Measurements from ENCODE around the gene GAD1.

The GAD1 gene

DNA sequence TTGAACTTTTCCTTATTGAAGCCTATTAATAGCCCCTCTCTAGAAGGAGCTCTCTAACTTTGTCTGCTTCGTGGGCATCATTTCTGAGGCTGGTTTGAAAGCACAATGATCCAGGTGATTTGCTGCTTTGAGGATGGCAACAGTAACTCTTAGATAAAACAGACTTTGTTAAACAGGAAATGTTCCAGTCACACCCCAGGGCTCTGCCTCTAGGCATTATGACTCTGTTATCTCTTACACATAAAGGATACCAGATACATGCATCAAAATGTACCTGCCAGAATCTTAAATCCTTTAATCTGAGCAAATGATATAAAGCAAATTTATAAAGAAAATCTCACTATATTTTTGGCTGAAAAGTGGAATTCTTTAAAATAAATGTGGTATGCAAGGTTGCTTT, 52.3 kb downstream of the GAD1 start:
- H3K4me1 ChIP-seq (ENCODE audit: control insufficient read depth, insufficient read depth, low read length), result no peaks in the 10 kb centered on the region

GRCh38 chr2:170869461-170869860, 52.8 kb downstream of the GAD1 start:
- no peaks in the 10 kb centered on the region for H3K27me3 ChIP-seq (ENCODE audit: control insufficient read depth, insufficient read depth, low read length)
- no peak overlapping the region for H3K27ac ChIP-seq (ENCODE audit: low read depth, low read length)
- no peak overlapping the region for H3K4me3 ChIP-seq (ENCODE audit: low read length)
- no peaks in the 10 kb centered on the region for H3K4me1 ChIP-seq (ENCODE audit: control insufficient read depth, insufficient read depth, low read length)
- H3K36me3 ChIP-seq (ENCODE audit: control insufficient read depth, insufficient read depth, low read length), result no peaks in the 10 kb centered on the region
- H3K9ac ChIP-seq (ENCODE audit: low read length), result no peak overlapping the region

More for the DNA sequence above, 52.3 kb downstream of the GAD1 start:
- Histone ChIP-seq H3K4me3 (ENCODE audit: low read length) (no peak overlapping the region), H3K36me3 (ENCODE audit: control insufficient read depth, insufficient read depth, low read length) (no peaks in the 10 kb centered on the region), H3K9ac (ENCODE audit: low read length) (no peak overlapping the region), H3K27me3 (ENCODE audit: control insufficient read depth, insufficient read depth, low read length) (no peaks in the 10 kb centered on the region), H3K27ac (ENCODE audit: low read depth, low read length) (no peak overlapping the region)

DNA sequence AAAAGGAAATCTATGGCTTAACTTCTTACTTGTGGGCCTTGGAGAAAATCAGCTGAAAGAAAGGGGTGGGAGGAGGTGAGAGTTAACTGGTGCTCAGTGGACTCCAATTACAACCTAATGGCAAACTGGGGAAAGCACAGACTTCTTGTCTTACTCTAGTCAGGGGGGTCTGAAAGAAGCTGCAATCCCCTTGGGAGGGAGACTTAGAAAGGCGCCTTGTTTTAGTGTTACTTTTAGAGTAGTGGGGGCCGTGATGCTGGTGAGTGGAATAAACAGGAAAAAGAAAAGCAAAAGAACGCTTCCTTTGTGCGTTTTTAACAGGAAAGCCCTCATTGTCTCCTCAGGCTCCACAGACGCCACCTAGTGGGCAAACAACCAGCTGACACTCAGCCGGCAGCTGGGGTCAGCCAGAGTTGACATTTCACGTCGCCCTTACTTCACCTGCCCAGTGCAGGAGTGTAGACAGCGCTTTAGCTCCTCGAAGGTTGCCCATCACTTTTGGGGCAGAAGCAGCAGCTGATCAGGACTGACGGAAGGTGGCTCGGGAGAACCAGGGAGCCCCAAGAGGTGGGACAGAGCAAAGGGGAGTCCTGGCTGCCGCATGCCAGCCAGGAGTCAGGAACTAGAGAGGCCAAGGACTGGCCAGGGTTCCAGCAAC, 56.5 kb downstream of the GAD1 start:
- Histone ChIP-seq H3K36me3 (ENCODE audit: control insufficient read depth, insufficient read depth, low read length) (no peaks in the 10 kb centered on the region), H3K27me3 (ENCODE audit: control insufficient read depth, insufficient read depth, low read length) (no peaks in the 10 kb centered on the region), H3K4me3 (ENCODE audit: low read length) (peak overlapping the region; percentile 42), H3K9ac (ENCODE audit: low read length) (no peak overlapping the region), H3K27ac (ENCODE audit: low read depth, low read length) (no peak overlapping the region), H3K4me1 (ENCODE audit: control insufficient read depth, insufficient read depth, low read length) (no peaks in the 10 kb centered on the region)

GRCh38 chr2:170878066-170878465, 61.4 kb downstream of the GAD1 start:
- Histone ChIP-seq H3K36me3 (ENCODE audit: control insufficient read depth, insufficient read depth, low read length) (no peaks in the 10 kb centered on the region), H3K27ac (ENCODE audit: low read depth, low read length) (no peak overlapping the region), H3K27me3 (ENCODE audit: control insufficient read depth, insufficient read depth, low read length) (no peaks in the 10 kb centered on the region), H3K4me3 (ENCODE audit: low read length) (no peak overlapping the region), H3K9ac (ENCODE audit: low read length) (no peak overlapping the region), H3K4me1 (ENCODE audit: control insufficient read depth, insufficient read depth, low read length) (no peaks in the 10 kb centered on the region)

DNA sequence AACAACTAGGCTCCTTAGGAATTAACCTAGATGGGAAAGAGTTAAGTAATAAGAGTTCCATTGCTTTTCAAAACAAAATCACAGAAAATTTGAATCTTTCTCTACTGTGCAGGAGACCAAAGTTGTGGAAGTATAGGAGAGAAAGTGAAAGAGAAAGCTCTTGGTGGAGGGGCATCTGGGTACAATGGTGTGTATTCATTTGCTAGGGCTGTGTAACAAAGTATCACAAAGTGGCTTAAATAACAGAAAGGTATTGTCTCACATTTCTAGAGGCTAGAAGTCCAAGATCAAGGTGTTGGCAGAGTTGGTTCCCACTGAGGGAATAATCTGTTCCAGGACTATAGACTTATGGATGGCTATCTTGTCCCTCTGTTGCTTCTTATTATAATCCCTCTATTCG, 61.8 kb downstream of the GAD1 start:
- Histone ChIP-seq H3K27me3 (ENCODE audit: control insufficient read depth, insufficient read depth, low read length) (no peaks in the 10 kb centered on the region), H3K4me1 (ENCODE audit: control insufficient read depth, insufficient read depth, low read length) (no peaks in the 10 kb centered on the region), H3K36me3 (ENCODE audit: control insufficient read depth, insufficient read depth, low read length) (no peaks in the 10 kb centered on the region), H3K27ac (ENCODE audit: low read depth, low read length) (no peak overlapping the region), H3K9ac (ENCODE audit: low read length) (no peak overlapping the region), H3K4me3 (ENCODE audit: low read length) (no peak overlapping the region)

GRCh38 chr2:170881840-170882239, 65.2 kb downstream of the GAD1 start:
- Histone ChIP-seq H3K27me3 (ENCODE audit: control insufficient read depth, insufficient read depth, low read length) (no peaks in the 10 kb centered on the region), H3K4me3 (ENCODE audit: low read length) (no peak overlapping the region), H3K4me1 (ENCODE audit: control insufficient read depth, insufficient read depth, low read length) (no peaks in the 10 kb centered on the region), H3K27ac (ENCODE audit: low read depth, low read length) (no peak overlapping the region), H3K36me3 (ENCODE audit: control insufficient read depth, insufficient read depth, low read length) (no peaks in the 10 kb centered on the region), H3K9ac (ENCODE audit: low read length) (no peak overlapping the region)

DNA sequence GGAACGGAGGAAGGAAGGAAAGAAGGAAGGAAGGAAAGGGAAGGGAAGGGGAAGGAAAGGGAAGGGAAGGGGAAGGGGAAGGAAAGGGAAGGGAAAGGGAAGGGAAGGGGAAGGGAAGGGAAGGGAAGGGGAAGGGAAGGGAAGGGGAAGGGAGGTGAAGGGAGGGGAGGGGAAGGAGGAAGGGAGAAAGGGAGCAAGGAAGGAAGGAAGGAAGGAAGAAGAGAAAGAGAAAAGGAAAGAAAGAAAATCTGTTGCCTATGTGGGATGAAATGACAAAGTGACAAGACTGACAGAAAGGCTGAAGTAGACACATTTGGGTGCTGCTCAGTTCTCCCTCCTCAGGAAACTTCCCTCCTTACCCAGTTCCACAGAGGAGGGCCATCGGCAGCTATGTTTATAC, 66.1 kb downstream of the GAD1 start:
- Histone ChIP-seq H3K27me3 (ENCODE audit: control insufficient read depth, insufficient read depth, low read length) (no peaks in the 10 kb centered on the region), H3K36me3 (ENCODE audit: control insufficient read depth, insufficient read depth, low read length) (no peaks in the 10 kb centered on the region), H3K9ac (ENCODE audit: low read length) (no peak overlapping the region), H3K27ac (ENCODE audit: low read depth, low read length) (no peak overlapping the region), H3K4me1 (ENCODE audit: control insufficient read depth, insufficient read depth, low read length) (no peaks in the 10 kb centered on the region), H3K4me3 (ENCODE audit: low read length) (no peak overlapping the region)

GRCh38 chr2:170883683-170884082, 67.0 kb downstream of the GAD1 start:
- H3K27me3 ChIP-seq (ENCODE audit: control insufficient read depth, insufficient read depth, low read length), result no peaks in the 10 kb centered on the region
- H3K4me1 ChIP-seq (ENCODE audit: control insufficient read depth, insufficient read depth, low read length), result no peaks in the 10 kb centered on the region
- H3K27ac ChIP-seq (ENCODE audit: low read depth, low read length), result no peak overlapping the region

GRCh38 chr2:170885130-170885791, 68.6 kb downstream of the GAD1 start:
- H3K4me1 ChIP-seq (ENCODE audit: control insufficient read depth, insufficient read depth, low read length), result no peaks in the 10 kb centered on the region
- no peaks in the 10 kb centered on the region for H3K36me3 ChIP-seq (ENCODE audit: control insufficient read depth, insufficient read depth, low read length)
- no peak overlapping the region for H3K9ac ChIP-seq (ENCODE audit: low read length)
- no peak overlapping the region for H3K4me3 ChIP-seq (ENCODE audit: low read length)
- no peaks in the 10 kb centered on the region for H3K27me3 ChIP-seq (ENCODE audit: control insufficient read depth, insufficient read depth, low read length)
- H3K27ac ChIP-seq (ENCODE audit: low read depth, low read length), result no peak overlapping the region

More at GRCh38 chr2:170883683-170884082, 67.0 kb downstream of the GAD1 start:
- H3K36me3 ChIP-seq (ENCODE audit: control insufficient read depth, insufficient read depth, low read length), result no peaks in the 10 kb centered on the region
- no peak overlapping the region for H3K9ac ChIP-seq (ENCODE audit: low read length)
- H3K4me3 ChIP-seq (ENCODE audit: low read length), result no peak overlapping the region

DNA sequence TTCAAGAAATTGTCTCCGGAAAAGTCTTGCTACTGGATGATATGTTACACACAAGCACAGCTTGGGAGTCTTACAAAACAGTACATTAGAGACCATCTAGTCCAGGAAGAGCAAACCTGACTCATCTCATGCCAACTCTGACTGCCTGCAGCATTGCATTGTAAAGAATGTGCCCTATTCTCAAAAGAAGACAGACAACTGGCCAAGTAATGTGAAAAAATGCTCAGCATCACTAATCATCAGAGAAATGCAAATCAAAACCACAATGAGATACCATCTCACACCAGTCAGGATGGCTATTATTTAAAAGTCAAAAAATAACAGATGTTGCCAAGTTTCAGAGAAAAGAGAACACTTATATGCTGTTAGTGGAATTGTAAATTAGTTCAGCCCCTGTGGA, 69.7 kb downstream of the GAD1 start:
- H3K27me3 ChIP-seq (ENCODE audit: control insufficient read depth, insufficient read depth, low read length), result no peaks in the 10 kb centered on the region
- H3K36me3 ChIP-seq (ENCODE audit: control insufficient read depth, insufficient read depth, low read length), result no peaks in the 10 kb centered on the region
- no peak overlapping the region for H3K9ac ChIP-seq (ENCODE audit: low read length)
- no peak overlapping the region for H3K4me3 ChIP-seq (ENCODE audit: low read length)
- H3K27ac ChIP-seq (ENCODE audit: low read depth, low read length), result no peak overlapping the region
- H3K4me1 ChIP-seq (ENCODE audit: control insufficient read depth, insufficient read depth, low read length), result no peaks in the 10 kb centered on the region

GRCh38 chr2:170887496-170887895, 70.8 kb downstream of the GAD1 start:
- H3K4me1 ChIP-seq (ENCODE audit: control insufficient read depth, insufficient read depth, low read length), result no peaks in the 10 kb centered on the region
- no peak overlapping the region for H3K9ac ChIP-seq (ENCODE audit: low read length)
- no peak overlapping the region for H3K27ac ChIP-seq (ENCODE audit: low read depth, low read length)
- no peaks in the 10 kb centered on the region for H3K36me3 ChIP-seq (ENCODE audit: control insufficient read depth, insufficient read depth, low read length)
- no peak overlapping the region for H3K4me3 ChIP-seq (ENCODE audit: low read length)
- H3K27me3 ChIP-seq (ENCODE audit: control insufficient read depth, insufficient read depth, low read length), result no peaks in the 10 kb centered on the region

GRCh38 chr2:170887896-170888295, 71.2 kb downstream of the GAD1 start:
- Histone ChIP-seq H3K4me1 (ENCODE audit: control insufficient read depth, insufficient read depth, low read length) (no peaks in the 10 kb centered on the region), H3K27ac (ENCODE audit: low read depth, low read length) (no peak overlapping the region), H3K9ac (ENCODE audit: low read length) (no peak overlapping the region), H3K4me3 (ENCODE audit: low read length) (no peak overlapping the region), H3K36me3 (ENCODE audit: control insufficient read depth, insufficient read depth, low read length) (no peaks in the 10 kb centered on the region), H3K27me3 (ENCODE audit: control insufficient read depth, insufficient read depth, low read length) (no peaks in the 10 kb centered on the region)

DNA sequence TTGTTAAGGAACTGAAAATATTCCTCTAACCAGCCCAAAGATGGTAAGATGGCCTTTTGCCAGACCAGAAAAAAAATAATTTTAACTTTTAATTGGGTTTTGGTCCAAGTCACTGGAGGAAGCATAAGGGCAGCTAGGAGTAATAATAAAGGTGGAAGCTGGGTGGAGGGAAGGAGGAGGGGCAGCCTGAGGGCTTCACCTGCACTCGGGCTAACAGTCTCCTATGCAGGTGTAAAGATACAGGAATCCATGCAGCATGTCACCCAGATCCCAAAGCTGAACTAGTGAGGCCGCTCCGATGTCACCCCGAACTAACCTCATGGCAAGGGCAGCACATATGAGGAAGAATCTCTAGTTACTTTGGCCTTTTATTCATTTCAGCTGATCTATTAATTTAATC, 75.2 kb downstream of the GAD1 start:
- no peaks in the 10 kb centered on the region for H3K27me3 ChIP-seq (ENCODE audit: control insufficient read depth, insufficient read depth, low read length)
- H3K36me3 ChIP-seq (ENCODE audit: control insufficient read depth, insufficient read depth, low read length), result no peaks in the 10 kb centered on the region
- no peak overlapping the region for H3K9ac ChIP-seq (ENCODE audit: low read length)
- no peaks in the 10 kb centered on the region for H3K4me1 ChIP-seq (ENCODE audit: control insufficient read depth, insufficient read depth, low read length)
- no peak overlapping the region for H3K4me3 ChIP-seq (ENCODE audit: low read length)
- no peak overlapping the region for H3K27ac ChIP-seq (ENCODE audit: low read depth, low read length)
